NCI-H1436 (cell line): ENCODE measurements around the gene TRMT1.

ENCODE experiments used
- DNase-seq: peaks from one replicate; lab custom pipeline; 2025; lab: John Stamatoyannopoulos, UW

The TRMT1 gene

DNA sequence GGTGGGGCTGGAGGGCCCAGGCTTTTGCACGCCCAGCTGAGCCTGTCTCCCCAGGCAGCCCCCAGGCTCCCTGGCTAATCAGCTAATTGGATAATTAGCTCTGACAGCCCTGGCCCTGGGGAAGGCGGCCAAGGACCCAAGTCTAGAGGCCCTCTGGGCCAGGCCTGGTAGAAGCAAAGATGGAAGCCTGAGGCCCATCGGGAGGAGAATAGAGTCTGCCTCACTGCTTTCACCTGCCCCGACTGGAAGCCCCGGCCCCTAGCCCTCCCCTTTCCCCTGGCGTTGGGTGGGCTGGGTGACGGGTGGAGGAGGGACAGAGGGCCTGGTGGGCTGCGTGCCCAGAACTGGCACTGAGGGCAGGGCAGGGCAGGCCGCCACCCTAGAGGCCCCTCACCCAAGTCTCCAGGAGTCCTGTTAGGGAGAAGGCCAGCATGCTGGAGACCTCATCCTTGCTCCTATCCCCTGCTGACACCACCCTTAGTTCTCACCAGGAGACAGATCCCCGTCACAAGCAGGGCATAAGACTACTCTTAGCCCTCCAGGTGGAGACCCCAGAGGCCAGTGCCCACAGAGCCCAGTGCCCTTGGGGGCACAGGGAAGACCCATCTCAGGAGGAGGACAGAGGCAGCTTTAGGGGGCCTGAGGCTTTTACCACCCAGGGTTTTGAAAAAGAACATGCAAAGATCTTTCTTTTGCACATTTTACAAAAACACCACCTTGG lies 25.9 kb downstream of the TRMT1 start:
- peak; percentile 21 for DNase-seq

DNA sequence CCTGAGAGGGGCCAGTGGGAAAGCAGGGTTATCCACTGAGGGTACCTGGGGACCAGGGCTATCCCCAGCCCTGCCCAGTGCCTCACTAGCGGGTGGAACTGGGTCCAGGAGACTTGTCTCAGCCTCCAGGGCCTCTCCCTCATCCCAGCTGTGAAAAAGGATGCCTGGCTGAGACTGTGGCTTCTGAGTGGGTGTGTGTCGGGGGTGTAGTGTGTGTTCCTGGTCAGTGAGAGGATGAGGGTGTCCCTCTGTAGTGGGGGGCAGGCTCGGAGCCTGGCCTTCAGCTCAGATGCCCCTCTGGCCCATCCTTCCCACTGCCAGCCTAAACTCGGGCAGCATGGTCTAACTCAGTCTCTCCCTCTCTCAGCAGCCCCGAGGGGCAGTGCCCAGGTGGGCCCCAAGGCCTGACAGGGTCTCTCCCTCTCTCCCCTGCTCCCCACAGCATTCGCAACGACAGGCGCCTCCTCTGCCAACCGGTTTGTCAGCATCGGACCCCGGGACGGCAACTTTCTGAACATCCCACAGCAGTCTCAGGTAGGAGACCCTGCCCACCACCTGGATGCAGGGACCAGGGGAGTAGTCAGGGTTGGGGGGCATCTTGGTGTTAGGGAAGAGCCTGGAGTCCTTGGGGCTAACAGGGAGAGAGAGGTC lies 26.6 kb downstream of the TRMT1 start:
- DNase-seq, result no peak

DNA sequence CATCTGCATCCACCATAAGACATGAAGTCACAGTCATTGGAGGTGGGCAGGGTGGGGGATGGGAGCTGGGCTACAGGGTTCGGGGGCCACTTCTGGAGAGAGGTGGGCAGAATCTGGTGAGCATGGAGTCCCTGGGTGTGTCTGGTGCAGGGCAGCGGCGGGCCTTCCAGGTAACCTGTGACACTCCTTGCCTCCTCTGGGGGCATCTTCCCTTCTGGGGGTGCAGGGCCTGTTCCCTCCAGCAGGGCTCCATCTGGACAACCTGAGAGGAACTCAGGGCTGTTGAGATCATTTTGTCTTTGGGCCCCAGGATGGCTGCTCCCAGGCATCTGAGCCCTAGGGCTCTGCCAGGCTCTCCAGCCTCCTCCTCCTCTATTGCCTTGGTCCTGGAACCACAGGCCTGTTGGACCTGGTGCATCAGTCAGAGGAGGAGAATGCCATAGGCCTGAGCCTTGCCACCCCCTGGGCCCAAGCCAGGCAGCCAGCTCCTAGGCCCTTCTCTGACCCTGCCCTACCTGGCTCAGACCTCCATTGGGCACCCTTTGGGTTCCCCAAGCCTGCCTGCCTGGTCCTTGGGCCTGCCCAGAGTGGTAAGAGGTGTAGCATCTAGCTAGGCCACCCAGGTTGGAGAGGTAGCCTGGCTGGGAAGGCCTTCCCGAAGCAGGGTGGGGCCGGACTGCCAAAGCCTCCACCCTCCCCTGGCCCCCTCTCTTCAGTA lies 27.2 kb downstream of the TRMT1 start:
- peak; percentile 10 for DNase-seq

DNA sequence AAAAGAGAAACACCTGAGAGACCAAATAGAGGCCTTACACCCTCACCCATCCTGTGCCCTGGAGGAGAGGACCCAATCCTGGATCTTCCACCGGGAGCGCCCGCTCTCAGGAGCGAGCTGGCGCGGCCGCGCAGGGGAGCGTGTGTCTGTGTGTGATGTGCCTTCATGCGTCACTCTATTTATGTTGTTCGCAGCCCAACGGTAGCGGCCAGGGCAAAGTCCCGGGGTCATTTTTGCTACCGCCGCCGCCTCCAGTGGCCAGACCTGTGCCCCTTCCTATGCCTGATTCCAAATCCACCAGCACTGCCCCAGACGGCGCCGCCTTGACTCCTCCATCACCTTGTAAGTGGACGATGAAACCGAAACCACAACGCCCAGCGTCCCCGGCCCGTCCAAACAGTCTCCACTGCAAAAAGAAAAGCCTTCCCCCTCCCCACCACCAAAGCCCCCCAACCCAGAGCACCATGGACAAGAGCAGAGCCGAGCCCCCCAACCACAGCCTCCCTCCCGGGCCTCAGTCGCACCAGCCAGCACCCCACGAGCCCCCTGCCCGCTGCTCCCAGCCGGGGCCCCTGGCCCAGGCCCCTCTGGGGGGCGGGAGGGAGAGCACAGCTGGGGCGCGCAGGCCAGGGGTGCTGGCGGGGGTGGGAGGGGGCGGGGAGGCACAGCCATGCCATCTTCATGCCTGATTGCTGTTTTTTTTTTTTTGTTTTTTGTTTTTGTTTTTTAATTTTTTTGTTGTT lies 28.6 kb downstream of the TRMT1 start:
- no peak for DNase-seq

DNA sequence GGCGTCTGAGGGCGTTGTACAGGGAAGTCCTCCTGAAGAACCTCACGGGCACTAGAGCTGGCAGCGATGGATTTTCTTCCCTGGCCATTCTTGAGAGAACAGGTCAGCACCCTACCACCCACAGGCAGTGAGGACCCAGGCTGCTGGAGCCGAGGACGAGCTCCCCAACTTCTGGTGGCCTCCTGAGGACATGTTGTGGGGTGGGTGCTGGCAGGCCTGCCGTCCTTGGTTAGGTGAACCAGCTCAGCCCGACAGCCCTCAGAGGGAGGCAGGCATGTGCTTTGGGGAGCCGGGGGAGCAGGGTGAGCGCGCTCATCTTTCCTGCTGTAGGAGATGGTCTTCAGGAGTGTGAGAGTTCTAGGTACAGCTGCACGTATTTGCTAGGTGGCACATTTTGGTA lies 29.2 kb downstream of the TRMT1 start:
- DNase-seq, result no peak

DNA sequence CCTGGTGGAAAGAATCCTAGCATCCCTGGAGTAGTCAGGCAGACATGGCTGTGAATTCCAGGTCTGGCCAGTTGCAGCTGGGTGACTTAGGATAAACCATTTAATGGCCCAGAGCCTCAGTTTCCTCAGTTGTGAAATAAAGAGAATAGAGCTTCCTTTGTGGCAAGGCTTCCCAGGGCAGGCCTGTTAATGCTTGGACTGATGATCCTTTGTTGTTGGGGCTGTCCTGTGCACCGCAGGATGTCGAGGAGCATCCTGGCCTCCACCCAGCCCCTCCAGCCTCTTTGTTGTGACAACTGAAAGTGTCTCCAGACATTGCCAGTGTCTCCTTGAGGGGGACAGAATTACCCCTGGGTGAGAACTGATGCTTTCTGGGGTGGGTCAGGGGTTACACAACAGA lies 30.2 kb downstream of the TRMT1 start:
- no peak for DNase-seq

DNA sequence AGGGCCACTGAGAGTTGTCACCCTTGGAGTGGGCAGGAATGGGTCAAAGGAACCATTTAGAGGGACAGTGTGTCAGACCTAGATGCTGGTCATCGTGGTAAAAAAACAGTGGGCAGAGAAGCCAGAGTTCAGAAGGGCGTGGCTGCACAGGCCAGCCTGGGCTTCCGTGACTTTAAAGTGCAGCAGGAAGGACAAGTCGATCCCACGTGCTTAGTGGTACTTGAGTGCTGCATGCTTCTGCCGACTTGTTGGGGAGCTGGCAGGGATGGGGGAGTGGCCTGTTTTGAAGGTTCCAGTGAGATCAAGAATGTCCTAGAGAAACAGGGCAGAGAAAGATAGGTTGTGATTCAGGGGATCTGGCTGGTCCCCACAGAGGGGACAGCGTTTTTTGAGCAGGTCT lies 30.9 kb downstream of the TRMT1 start:
- DNase-seq, result no peak

DNA sequence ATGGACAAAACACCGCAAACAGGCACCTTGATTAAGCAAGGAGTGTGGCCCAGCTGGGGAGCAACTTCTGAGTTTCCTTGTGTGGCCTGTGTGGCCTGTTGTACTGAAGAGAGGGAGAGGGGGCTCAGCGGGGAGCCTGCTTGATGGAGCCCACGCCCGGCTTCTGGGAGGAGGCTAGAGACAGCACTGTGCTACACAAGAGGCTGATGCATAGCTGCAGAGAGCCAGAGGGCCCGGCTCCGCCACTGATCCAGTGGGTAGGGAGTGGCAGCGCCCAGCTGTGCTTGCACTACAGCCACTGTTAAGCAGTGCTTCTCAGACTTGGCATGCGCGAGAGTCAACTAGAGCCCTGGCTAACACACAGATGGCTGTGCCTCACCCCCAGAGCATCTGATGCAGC lies 32.9 kb downstream of the TRMT1 start:
- DNase-seq, result no peak

DNA sequence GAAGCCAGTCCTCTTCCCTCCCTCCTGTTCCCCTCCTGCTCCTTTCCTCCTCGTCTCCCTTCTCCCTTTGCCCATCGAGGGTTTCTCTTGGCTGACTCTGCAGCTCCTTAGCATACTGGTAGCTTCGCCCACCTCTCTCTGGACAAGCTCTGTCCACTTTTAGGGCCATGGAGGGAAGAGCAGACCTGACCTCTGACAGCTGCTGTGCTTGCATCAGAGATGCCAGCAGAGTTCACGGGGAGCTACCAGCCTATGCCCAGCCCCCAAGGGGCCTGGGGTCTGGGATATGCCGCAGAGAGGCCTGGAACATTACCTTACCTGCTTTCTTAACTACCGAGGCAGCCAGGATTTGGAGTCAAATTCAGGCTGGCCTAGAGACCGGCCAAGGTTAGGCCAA lies 33.5 kb downstream of the TRMT1 start:
- no peak for DNase-seq

DNA sequence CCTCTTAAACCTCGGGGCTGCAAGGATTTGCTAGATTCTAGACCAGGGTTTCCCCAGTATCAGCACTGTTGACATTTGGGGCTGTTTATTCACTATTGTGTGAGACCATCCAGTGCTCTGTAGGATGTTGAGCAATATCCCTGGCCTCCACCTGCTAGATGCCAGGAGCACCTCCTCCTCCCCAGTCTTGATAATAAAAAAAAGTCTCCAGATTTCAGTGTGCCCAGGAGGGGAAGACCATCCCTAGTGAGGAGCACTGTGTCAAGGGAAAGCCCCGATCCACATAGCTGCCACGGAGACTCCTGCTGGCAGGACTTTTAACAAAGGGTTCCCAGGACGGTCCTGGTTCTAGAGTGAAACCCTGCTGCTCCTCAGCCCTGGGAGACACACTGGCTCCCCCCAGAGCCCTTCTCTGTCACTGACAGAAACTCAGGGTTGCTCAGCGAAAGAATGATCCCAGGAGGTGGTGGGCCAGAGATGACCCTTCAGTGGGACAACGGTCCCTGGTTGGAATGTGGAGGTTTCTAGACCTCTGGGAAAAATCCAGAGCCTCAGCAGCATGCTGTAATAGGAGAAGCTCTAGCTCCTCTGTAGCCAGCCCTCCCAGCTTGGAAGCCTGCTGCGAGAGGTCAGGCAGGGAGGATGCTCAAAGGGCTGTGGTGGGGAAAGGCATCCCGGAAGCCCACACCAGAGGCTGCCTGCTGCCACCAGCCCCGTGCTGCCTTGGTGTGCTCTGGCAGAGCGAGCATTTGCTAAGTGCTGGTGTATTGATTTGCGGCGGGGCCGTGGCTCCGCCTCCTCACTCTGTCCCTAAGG lies 34.1 kb downstream of the TRMT1 start:
- peak; percentile 60 for DNase-seq

DNA sequence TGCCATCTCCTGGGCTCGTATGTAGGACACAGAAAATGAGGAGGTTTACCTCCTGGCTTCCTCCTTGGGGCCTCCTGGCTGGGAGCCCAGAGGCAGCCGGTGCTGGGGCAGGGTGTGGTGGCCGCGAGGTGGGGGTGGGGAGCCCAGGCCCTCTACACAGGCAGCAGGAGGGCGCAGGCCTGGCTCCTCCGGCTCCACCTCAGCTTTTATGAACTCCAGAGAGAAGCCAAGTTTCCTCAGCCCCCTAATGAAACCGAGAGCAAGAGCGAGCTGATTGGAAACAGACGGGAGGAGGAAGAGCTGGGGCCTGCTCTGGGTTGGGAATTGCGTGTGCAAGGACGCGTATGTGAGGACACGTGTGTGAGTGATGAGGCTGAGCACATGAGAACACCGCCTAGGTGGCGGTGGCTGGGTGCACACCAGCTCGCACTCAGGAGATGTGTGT lies 37.0 kb downstream of the TRMT1 start:
- peak; percentile 61 for DNase-seq

DNA sequence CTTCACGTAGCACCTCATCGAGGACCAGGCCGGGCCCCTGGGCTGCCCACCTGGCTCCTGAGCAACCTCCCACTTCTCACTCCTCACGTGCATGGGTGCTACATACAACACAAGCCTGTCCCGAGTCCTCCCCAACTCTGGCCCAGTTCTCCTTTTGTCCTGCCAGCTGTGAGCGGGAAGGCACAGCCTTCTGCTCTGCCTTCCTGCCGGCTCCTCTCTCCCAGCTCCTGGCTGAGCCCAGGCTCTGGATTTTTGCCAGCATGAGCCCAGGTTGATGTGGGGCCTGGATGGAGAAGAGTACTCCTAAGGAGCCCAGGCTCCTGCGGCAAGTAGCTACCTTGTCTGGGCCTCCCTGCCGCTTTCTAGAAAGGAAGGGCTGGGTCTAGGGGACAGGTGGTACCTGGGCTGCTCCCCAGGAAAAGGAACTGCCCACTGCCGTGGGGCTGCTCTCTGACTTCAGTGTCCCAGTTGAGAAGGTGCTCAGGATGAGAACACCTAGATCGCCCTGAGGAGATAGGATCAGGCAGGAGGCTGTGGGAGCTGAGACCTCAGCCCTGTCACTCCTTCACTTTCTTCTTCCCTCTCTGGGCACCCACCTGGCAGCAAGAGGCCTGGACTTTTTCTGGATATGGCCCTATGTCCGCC lies 37.5 kb downstream of the TRMT1 start:
- no peak for DNase-seq

DNA sequence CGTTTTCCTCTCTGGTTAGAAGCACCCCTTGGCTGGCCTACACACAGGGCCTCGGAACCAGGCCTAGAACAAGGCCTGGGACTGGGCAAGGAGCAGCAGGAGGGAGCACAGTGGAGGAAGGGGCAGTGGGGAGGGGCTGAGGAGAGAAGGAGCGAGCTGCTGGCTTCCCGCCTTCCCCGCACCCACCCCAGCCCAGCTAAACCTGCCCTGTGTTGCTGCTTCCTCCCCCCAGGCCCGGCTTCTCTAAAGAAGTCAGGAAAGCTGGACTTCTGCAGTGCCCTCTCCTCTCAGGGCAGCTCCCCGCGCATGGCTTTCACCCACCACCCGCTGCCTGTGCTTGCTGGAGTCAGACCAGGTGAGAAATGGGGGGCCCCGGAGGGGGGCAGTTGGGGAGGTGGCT lies 38.2 kb downstream of the TRMT1 start:
- DNase-seq, result no peak

DNA sequence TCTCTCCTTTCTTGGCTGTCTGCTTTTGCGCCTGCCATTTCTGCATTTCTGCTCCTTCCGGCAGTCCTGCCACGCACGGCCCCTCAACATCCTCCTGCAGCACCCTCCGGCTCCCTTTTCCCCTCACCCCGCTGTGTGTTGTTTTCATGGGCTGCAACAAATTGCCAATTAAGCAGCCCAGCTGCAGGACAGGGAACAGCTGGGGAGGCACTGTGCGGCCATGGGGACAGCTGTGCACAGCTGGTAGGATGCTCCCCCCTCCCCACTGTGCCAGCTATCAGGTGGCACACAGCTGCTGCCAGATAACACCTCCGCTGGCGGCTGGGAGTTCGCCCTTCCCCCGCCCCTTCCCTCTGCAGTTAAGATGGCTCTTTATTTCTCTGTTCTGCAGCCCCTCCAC lies 39.3 kb downstream of the TRMT1 start:
- DNase-seq, result no peak

DNA sequence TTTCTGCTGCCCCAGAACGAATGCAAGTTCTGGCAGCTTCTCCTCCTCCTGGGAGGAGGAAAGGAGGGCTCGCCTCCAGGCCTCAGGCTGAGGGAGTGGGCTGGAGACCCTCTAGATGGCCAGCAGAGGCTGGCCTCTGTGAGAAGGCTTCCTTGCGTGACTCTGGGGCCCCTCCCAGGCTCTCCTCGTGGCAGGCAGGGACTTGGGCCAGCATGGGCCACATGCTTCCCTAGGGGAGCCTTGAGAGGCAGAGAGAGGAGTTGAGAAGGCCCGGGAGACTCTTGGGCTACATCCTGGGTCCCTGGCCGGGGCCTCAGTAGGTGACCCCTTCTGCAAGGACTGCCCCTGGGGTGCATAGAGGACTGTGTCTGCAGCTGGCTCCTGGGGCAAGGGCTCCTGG lies 39.8 kb downstream of the TRMT1 start:
- no peak for DNase-seq

DNA sequence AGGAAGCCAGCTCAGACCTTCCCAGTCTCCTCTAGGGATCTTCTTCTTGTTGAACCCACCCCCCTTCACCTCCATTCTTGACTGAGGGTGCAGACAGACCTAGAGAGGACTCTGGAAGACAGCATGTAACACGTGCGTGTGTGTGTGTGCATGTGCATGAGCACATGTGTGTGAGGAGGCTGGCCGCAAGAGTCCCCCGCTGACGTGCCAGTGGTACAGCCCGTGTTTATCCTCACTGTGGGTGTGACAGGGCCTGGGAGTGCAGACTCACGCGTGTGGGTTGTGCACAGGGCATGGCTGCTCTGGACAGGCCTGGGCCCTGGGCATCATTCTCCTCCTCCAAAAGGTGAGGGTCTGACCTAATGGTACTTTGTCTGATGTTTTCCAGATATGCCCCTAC lies 40.2 kb downstream of the TRMT1 start:
- DNase-seq, result no peak

DNA sequence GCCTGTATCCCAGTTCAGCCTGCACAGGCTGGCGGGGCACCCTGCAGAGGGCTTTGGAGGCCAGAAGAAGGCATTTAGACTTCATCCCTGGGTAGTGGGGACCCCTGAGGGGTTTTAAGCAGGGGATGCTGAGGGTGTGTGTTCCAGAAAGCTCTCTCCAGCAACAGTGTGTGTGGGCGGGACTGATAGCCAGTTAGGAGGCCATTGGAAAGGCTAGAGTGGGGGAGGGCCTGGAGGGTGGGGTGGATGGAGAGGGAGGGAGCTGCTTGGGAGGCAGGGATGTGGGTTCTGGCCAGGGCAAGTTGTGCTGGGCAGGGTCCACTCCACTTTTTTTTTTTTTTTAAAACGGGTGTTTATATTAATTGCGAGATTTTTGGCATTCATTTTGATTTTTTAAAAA lies 42.2 kb downstream of the TRMT1 start:
- DNase-seq, result no peak

DNA sequence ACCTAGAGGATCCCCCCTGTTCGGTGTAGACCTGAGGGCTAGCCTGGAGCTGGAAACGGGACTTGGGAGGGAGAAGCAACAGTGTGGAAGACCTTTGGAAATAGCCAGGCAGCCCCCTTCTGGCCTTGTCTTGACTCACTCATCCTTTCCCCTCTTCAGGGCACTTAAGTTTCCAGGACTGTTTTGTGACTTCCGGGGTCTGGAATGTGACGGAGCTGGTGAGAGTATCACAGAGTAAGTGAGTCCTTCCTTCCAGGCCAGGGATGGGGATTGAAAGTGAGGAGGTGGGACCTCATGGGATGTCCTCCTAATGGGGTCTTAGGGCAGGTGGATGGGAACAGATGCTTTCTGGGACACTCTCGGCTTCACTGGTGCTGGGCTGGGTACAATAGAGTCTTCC lies 43.3 kb downstream of the TRMT1 start:
- DNase-seq, result no peak

DNA sequence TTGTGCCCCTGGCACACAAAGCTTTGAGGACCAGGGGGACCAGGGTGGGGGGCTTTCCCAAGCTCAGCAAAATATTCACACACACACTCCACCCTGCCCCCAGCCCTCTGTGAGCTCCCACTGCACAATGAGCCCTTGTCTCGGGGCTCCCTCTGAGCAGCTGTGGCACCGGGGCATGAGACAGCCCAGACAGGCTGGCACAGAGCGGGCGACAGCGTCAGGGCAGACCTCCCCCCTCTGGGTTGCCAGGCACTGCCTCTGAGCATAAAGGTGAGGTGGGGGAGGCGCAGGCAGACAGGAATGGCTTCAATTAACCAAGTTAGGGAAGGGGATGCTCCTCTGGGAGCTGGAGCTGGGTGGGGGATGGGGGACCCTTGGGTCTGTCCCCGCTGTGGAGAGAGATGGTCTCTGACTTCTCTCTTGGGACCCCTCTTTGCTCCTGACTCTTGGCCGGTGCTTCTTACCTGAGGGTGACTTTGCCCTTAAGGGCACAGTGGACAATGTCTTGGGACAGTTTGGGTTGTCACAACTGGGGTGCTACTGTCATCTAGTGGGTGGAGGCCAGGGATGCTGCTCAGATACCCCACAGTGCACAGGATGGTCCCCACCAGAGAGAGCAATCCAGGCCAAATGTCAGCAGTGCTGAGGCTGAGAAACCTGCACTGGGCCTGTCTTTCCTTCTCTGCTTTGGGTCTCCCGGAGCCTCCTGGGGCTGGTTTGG lies 44.2 kb downstream of the TRMT1 start:
- no peak for DNase-seq

DNA sequence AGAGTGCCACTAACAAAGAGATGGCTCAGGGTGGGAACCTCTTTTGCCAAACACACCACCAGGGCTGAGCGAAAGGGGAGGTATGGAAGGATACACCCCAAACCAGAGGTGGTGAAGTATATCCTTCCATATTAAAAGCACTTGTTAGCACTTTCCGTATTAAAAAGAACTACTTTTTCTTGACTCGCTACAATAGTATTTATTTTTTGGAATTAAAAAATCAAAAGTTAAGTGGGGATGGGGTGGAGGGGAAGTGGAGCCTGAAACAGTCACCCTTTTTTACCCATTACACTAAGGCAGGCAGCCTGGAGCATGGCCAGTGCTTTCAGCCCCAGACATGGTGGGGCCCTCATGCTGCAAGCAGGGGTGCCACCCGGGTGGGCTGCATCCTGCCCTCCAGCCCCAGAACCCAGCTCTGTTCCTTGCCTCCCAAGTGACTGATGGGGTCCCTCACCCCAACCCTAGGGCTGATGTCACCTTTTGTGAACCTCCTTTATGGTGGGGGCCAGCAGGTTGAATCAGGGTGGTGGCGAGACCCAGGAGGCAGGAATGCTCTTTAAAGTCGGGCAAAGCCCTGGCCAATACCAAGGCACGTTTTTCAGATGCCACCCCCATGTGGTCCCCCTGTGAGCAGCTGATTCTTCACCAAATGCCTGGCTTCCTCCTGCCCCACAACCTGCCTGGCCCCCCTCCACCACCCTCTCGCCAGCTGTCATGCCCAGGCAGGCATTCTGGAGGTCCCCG lies 44.9 kb downstream of the TRMT1 start:
- DNase-seq, result no peak
